ENCODE data around the gene SPTSSB. TPM values are rescaled to one million over a fixed set of nuclear protein-coding genes. Genes with fewer than 3 reads are reported as not detected.

SPTSSB gene
- total RNA-seq, 5 donors from 2014 or later (not counting 1 experiment from before 2014, with no cell fraction given): 0.12 to 2.3 (median 0.56) TPM

- Histone ChIP-seq H3K27ac (ENCODE audit: low read length) (no peak overlapping the region), H3K4me1 (ENCODE audit: control insufficient read depth in 1 of 2, extremely low read depth in 1 of 2, insufficient read depth in 2 of 2, low read length in 2 of 2) (peaks cover under 1 to 9% of the 10 kb centered on the region in 2 experiments), H3K9me3 (no peaks in the 10 kb centered on the region), H3K36me3 (ENCODE audit: control insufficient read depth in 2 of 2, extremely low read depth in 1 of 2, insufficient read depth in 1 of 2, low read length in 1 of 2) (no peaks in the 10 kb centered on the region), H3K27me3 (replicated peaks in 1 of 2; ENCODE audit: control insufficient read depth in 2 of 2, extremely low read depth in 1 of 2, insufficient read depth in 2 of 2, low read length in 1 of 2) (no peaks in the 10 kb centered on the region), H3K4me3 (ENCODE audit: control insufficient read depth in 1 of 2, extremely low read depth in 1 of 2, low read length in 1 of 2) (no peak overlapping the region)
- ChIA-PET CTCF (no interaction called here), POLR2A (no interaction called here)
- Mint-ChIP-seq H3K27ac (no peak overlapping the region), H3K4me3 (no peak overlapping the region), H3K27me3 (peaks cover 18 to 31% of the 10 kb centered on the region in 2 donors), H3K9me3 (no peaks in the 10 kb centered on the region), H3K36me3 (no peaks in the 10 kb centered on the region), H3K4me1 (peaks cover 29 to 37% (median 34%) of the 10 kb centered on the region in 3 donors)
- no peak for ATAC-seq (replicated peaks in 1 of 4)
- DNase-seq: no peak
Measured at GRCh38 chr3:161388855-161389254, 17.5 kb upstream of the SPTSSB start.

GRCh38 chr3:161386991-161387770, 15.9 kb upstream of the SPTSSB start:
- 73% methylated on average over 3 of the region's 4 CpGs for WGBS (ENCODE audit: insufficient coverage)

GRCh38 chr3:161372321-161373260, 1.3 kb upstream of the SPTSSB start:
- H3K27me3 ChIP-seq (replicated peaks in 1 of 2; ENCODE audit: control insufficient read depth in 2 of 2, extremely low read depth in 1 of 2, insufficient read depth in 2 of 2, low read length in 1 of 2): peaks cover 2 to 17% of the 10 kb centered on the region in 2 experiments
- Mint-ChIP-seq H3K4me1 (peaks cover 16 to 19% (median 18%) of the 10 kb centered on the region in 3 donors), H3K27me3 (peaks cover 5 to 20% of the 10 kb centered on the region in 2 donors), H3K4me3 (peak overlapping the region; percentile 78 to 84 (median 82)), H3K9me3 (no peaks in the 10 kb centered on the region), H3K27ac (peak overlapping the region in 1 of 2 donors; percentile 16), H3K36me3 (no peaks in the 10 kb centered on the region)
- peaks cover 5 to 18% of the 10 kb centered on the region in 2 experiments for H3K4me1 ChIP-seq (ENCODE audit: control insufficient read depth in 1 of 2, extremely low read depth in 1 of 2, insufficient read depth in 2 of 2, low read length in 2 of 2)
- H3K4me3 ChIP-seq (ENCODE audit: control insufficient read depth in 1 of 2, extremely low read depth in 1 of 2, low read length in 1 of 2): peak overlapping the region; percentile 61 to 71
- H3K9me3 ChIP-seq: no peaks in the 10 kb centered on the region
- H3K27ac ChIP-seq (ENCODE audit: low read length): peak overlapping the region; percentile 14
- ChIA-PET POLR2A (interaction anchor here in 1 of 2 donors (1.0 kb wide), 1 partner anchor 17 kb away, joined by 3 read pairs; no protein-coding TSS in a partner anchor), CTCF (no interaction called here)
- peak; percentile 60 to 72 (median 64) for ATAC-seq (replicated peaks in 1 of 4)
- H3K36me3 ChIP-seq (ENCODE audit: control insufficient read depth in 2 of 2, extremely low read depth in 1 of 2, insufficient read depth in 1 of 2, low read length in 1 of 2): no peaks in the 10 kb centered on the region
- 3% methylated on average over 40 of the region's 55 CpGs for WGBS (ENCODE audit: insufficient coverage)
- DNase-seq: peak in 12 of 35 experiments; percentile 1 to 32 (median 19)

More at GRCh38 chr3:161386991-161387770, 15.9 kb upstream of the SPTSSB start:
- H3K27me3 ChIP-seq (replicated peaks in 1 of 2; ENCODE audit: control insufficient read depth in 2 of 2, extremely low read depth in 1 of 2, insufficient read depth in 2 of 2, low read length in 1 of 2): no peaks in the 10 kb centered on the region
- H3K27ac ChIP-seq (ENCODE audit: low read length): no peak overlapping the region
- ATAC-seq (replicated peaks in 1 of 4) (no peak), DNase-seq (no peak)
- CTCF ChIA-PET: no interaction called here
- peaks cover 16 to 22% (median 20%) of the 10 kb centered on the region in 3 donors for H3K4me1 Mint-ChIP-seq
- H3K9me3 ChIP-seq: no peaks in the 10 kb centered on the region
- POLR2A ChIA-PET: no interaction called here
- H3K4me1 ChIP-seq (ENCODE audit: control insufficient read depth in 1 of 2, extremely low read depth in 1 of 2, insufficient read depth in 2 of 2, low read length in 2 of 2): peaks cover 0 to 2% of the 10 kb centered on the region in 2 experiments
- H3K4me3 ChIP-seq (ENCODE audit: control insufficient read depth in 1 of 2, extremely low read depth in 1 of 2, low read length in 1 of 2): no peak overlapping the region
- peaks cover 22 to 25% of the 10 kb centered on the region in 2 donors for H3K27me3 Mint-ChIP-seq
- no peaks in the 10 kb centered on the region for H3K9me3 Mint-ChIP-seq
- no peaks in the 10 kb centered on the region for H3K36me3 ChIP-seq (ENCODE audit: control insufficient read depth in 2 of 2, extremely low read depth in 1 of 2, insufficient read depth in 1 of 2, low read length in 1 of 2)
- H3K4me3 Mint-ChIP-seq: no peak overlapping the region
- H3K36me3 Mint-ChIP-seq: no peaks in the 10 kb centered on the region
- no peak overlapping the region for H3K27ac Mint-ChIP-seq

GRCh38 chr3:161369531-161369930, 1.8 kb downstream of the SPTSSB start:
- no peaks in the 10 kb centered on the region for H3K36me3 Mint-ChIP-seq
- ChIA-PET CTCF (no interaction called here), POLR2A (interaction anchor here in 1 of 2 donors (0.6 kb wide), 1 partner anchor 68 kb away, joined by 3 read pairs; no protein-coding TSS in a partner anchor)
- no CpG with 5 or more reads among the region's 3 CpGs for WGBS (ENCODE audit: insufficient coverage)
- H3K36me3 ChIP-seq (ENCODE audit: control insufficient read depth in 2 of 2, extremely low read depth in 1 of 2, insufficient read depth in 1 of 2, low read length in 1 of 2): no peaks in the 10 kb centered on the region
- H3K27me3 Mint-ChIP-seq: peaks cover 8 to 20% of the 10 kb centered on the region in 2 donors
- no peak overlapping the region for H3K4me3 Mint-ChIP-seq
- ATAC-seq (replicated peaks in 1 of 4) (no peak), DNase-seq (no peak)
- no peaks in the 10 kb centered on the region for H3K9me3 ChIP-seq
- no peak overlapping the region for H3K27ac Mint-ChIP-seq
- H3K4me3 ChIP-seq (ENCODE audit: control insufficient read depth in 1 of 2, extremely low read depth in 1 of 2, low read length in 1 of 2): no peak overlapping the region
- no peaks in the 10 kb centered on the region for H3K9me3 Mint-ChIP-seq
- H3K4me1 ChIP-seq (ENCODE audit: control insufficient read depth in 1 of 2, extremely low read depth in 1 of 2, insufficient read depth in 2 of 2, low read length in 2 of 2): peaks cover 5 to 18% of the 10 kb centered on the region in 2 experiments
- no peak overlapping the region for H3K27ac ChIP-seq (ENCODE audit: low read length)
- H3K4me1 Mint-ChIP-seq: peaks cover 16 to 19% (median 18%) of the 10 kb centered on the region in 3 donors
- peaks cover 2 to 17% of the 10 kb centered on the region in 2 experiments for H3K27me3 ChIP-seq (replicated peaks in 1 of 2; ENCODE audit: control insufficient read depth in 2 of 2, extremely low read depth in 1 of 2, insufficient read depth in 2 of 2, low read length in 1 of 2)

- Mint-ChIP-seq H3K9me3 (no peaks in the 10 kb centered on the region), H3K36me3 (no peaks in the 10 kb centered on the region), H3K27ac (no peak overlapping the region), H3K4me1 (peaks cover 0 to 4% (median 3%) of the 10 kb centered on the region in 3 donors), H3K4me3 (no peak overlapping the region), H3K27me3 (peaks cover 8 to 11% of the 10 kb centered on the region in 2 donors)
- Histone ChIP-seq H3K27ac (ENCODE audit: low read length) (no peak overlapping the region), H3K36me3 (ENCODE audit: control insufficient read depth in 2 of 2, extremely low read depth in 1 of 2, insufficient read depth in 1 of 2, low read length in 1 of 2) (no peaks in the 10 kb centered on the region), H3K4me1 (ENCODE audit: control insufficient read depth in 1 of 2, extremely low read depth in 1 of 2, insufficient read depth in 2 of 2, low read length in 2 of 2) (no peaks in the 10 kb centered on the region), H3K9me3 (no peaks in the 10 kb centered on the region), H3K4me3 (ENCODE audit: control insufficient read depth in 1 of 2, extremely low read depth in 1 of 2, low read length in 1 of 2) (no peak overlapping the region), H3K27me3 (replicated peaks in 1 of 2; ENCODE audit: control insufficient read depth in 2 of 2, extremely low read depth in 1 of 2, insufficient read depth in 2 of 2, low read length in 1 of 2) (no peaks in the 10 kb centered on the region)
- ChIA-PET CTCF (interaction anchor here in 1 of 2 donors (0.6 kb wide), 1 partner anchor 34 kb away, joined by 3 read pairs; no protein-coding TSS in a partner anchor), POLR2A (no interaction called here)
- ATAC-seq (replicated peaks in 1 of 4): no peak
- WGBS (ENCODE audit: insufficient coverage): no CpG with 5 or more reads among the region's 2 CpGs
- DNase-seq: no peak
Measured at GRCh38 chr3:161366094-161366493, 5.2 kb downstream of the SPTSSB start.

GRCh38 chr3:161358488-161358887, 12.8 kb downstream of the SPTSSB start:
- H3K36me3 Mint-ChIP-seq: no peaks in the 10 kb centered on the region
- H3K9me3 Mint-ChIP-seq: no peaks in the 10 kb centered on the region
- POLR2A ChIA-PET: no interaction called here

More at GRCh38 chr3:161358488-161358887, 12.8 kb downstream of the SPTSSB start:
- ATAC-seq (replicated peaks in 1 of 4): no peak
- peaks cover 3 to 6% of the 10 kb centered on the region in 2 donors for H3K27me3 Mint-ChIP-seq
- no peak overlapping the region for H3K4me3 Mint-ChIP-seq
- no peaks in the 10 kb centered on the region for H3K4me1 ChIP-seq (ENCODE audit: control insufficient read depth in 1 of 2, extremely low read depth in 1 of 2, insufficient read depth in 2 of 2, low read length in 2 of 2)
- H3K36me3 ChIP-seq (ENCODE audit: control insufficient read depth in 2 of 2, extremely low read depth in 1 of 2, insufficient read depth in 1 of 2, low read length in 1 of 2): no peaks in the 10 kb centered on the region
- H3K27ac ChIP-seq (ENCODE audit: low read length): no peak overlapping the region
- no peak overlapping the region for H3K27ac Mint-ChIP-seq
- H3K27me3 ChIP-seq (replicated peaks in 1 of 2; ENCODE audit: control insufficient read depth in 2 of 2, extremely low read depth in 1 of 2, insufficient read depth in 2 of 2, low read length in 1 of 2): peaks cover 0 to 2% of the 10 kb centered on the region in 2 experiments
- H3K9me3 ChIP-seq: no peaks in the 10 kb centered on the region
- no peak for DNase-seq
- no peak overlapping the region for H3K4me3 ChIP-seq (ENCODE audit: control insufficient read depth in 1 of 2, extremely low read depth in 1 of 2, low read length in 1 of 2)
- H3K4me1 Mint-ChIP-seq: no peaks in the 10 kb centered on the region
- CTCF ChIA-PET: no interaction called here
